PFSK-1 (cell line): Measurements from ENCODE around the gene INF2.

Experiments used
- POLR2AphosphoS5 ChIP-seq: IDR thresholded peaks from 2 replicates; pipeline ENCODE4 v1.6.1; 2012; ENCODE audit warnings: low read depth, mild to moderate bottlenecking, control low read depth, low read length, moderate library complexity
- TAF1 ChIP-seq: IDR thresholded peaks from 2 replicates; pipeline ENCODE4 v1.6.1; 2012; ENCODE audit warnings: low read length, control low read depth, borderline replicate concordance; ENCODE audit not compliant: insufficient read depth
- TF ChIP-seq, protein P1 (sequence below), 2 experiments: IDR thresholded peaks; 2 replicates each; pipeline versions ENCODE4 v1.6.1 to v1.8.0; 2011 to 2012; ENCODE audit warnings: low read depth in 2 of 2, low read length in 2 of 2, control low read depth in 1 of 2, inconsistent platforms in 1 of 2, mild to moderate bottlenecking in 1 of 2, moderate library complexity in 1 of 2; ENCODE audit not compliant: insufficient read depth in 1 of 2

DNA sequence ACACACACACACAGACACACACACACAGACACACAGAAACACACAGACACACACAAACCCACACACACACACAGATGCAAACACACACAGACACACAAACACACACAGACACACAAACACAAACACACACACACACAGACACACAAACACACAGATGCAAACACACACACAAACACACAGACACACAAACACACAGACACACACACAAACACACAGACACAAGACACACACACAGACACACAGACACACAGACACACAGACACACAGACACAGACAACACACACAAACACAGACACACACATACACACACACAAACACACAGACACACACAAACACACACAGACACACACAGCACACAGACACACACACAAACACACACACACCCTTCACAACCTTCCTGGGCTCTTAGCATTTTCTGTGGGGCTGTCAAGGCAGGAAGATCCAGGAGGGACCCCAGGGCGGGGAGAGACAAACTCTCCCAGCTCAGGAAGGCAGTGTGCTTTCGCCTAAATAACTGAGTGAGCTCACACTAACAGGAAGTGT is 24.2 kb upstream of the INF2 start:
- TF ChIP-seq POLR2AphosphoS5 (no peak), TAF1 (no peak)
- TF ChIP-seq, protein P1, sequence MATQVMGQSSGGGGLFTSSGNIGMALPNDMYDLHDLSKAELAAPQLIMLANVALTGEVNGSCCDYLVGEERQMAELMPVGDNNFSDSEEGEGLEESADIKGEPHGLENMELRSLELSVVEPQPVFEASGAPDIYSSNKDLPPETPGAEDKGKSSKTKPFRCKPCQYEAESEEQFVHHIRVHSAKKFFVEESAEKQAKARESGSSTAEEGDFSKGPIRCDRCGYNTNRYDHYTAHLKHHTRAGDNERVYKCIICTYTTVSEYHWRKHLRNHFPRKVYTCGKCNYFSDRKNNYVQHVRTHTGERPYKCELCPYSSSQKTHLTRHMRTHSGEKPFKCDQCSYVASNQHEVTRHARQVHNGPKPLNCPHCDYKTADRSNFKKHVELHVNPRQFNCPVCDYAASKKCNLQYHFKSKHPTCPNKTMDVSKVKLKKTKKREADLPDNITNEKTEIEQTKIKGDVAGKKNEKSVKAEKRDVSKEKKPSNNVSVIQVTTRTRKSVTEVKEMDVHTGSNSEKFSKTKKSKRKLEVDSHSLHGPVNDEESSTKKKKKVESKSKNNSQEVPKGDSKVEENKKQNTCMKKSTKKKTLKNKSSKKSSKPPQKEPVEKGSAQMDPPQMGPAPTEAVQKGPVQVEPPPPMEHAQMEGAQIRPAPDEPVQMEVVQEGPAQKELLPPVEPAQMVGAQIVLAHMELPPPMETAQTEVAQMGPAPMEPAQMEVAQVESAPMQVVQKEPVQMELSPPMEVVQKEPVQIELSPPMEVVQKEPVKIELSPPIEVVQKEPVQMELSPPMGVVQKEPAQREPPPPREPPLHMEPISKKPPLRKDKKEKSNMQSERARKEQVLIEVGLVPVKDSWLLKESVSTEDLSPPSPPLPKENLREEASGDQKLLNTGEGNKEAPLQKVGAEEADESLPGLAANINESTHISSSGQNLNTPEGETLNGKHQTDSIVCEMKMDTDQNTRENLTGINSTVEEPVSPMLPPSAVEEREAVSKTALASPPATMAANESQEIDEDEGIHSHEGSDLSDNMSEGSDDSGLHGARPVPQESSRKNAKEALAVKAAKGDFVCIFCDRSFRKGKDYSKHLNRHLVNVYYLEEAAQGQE (IDR thresholded peaks at IDR 0.05; ENCODE audit: insufficient read depth in 1 of 2, low read depth in 2 of 2, low read length in 2 of 2), result no peak
